ENCODE data around the gene PLEK.
"Not testable (repeated sequence)": the region's sequence is repeated elsewhere in the genome, so short reads cannot be mapped to it uniquely, and the experiment has no call there.

The PLEK gene

DNA sequence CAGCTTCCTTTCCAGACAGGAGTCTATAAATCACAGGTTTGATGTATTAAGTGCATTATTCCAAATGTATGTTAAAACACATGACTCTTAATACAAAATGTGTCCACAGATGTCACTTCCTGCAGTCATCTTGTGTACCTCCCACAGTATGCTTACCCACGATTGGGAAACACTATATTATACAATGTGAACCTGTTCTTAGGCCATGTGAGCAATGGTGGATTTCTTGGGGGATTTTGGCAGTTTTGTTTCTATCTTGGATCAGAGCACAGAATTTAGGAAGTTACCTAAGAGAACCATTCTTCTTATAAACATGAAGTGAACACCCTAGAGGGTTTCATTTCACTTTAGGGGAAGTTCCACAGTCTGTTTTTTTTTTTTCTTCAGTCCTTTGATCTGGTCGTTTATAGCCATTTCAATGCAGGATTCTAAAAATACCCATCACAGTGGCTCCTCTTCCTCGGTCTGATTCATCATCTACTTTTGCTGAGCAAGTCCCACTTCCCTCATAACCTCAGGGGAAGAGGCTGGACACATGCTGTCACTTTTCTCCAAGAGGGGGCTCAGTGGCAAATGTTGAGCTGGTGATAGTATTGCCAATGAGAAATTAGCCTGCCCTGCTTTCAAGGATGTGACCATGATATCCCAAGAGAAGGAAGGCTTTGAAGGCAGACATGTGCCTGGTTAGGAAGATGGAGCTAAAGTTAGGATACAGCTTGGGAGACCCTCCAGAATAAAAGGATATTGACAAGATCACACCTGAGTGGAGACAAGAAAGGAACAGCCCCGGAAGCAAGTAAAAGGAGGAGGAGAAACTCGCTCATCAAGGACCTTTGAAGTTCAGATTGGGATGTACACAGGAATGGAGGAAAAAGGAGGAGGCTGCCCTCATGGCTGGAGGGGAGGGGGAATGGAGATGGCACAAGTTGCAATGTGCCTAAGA, 22.6 kb downstream of the PLEK start:
- Histone ChIP-seq H3K4me1 (ENCODE audit: control insufficient read depth in 1 of 2, insufficient read depth in 2 of 2, low read length in 2 of 2) (no peaks in the 10 kb centered on the region), H3K9me3 (ENCODE audit: control insufficient read depth in 1 of 2, low read length in 2 of 2) (no peaks in the 10 kb centered on the region), H3K36me3 (ENCODE audit: control insufficient read depth in 1 of 2, insufficient read depth in 2 of 2, low read length in 2 of 2) (no peaks in the 10 kb centered on the region), H3K27me3 (ENCODE audit: low read depth, low read length) (no peaks in the 10 kb centered on the region), H3K27ac (ENCODE audit: low read length) (no peak overlapping the region), H3K4me3 (ENCODE audit: low read depth in 1 of 2, low read length in 2 of 2) (no peak overlapping the region)

GRCh38 chr2:68388358-68388757, 23.3 kb downstream of the PLEK start:
- Histone ChIP-seq H3K9me3 (ENCODE audit: control insufficient read depth in 1 of 2, low read length in 2 of 2) (no peaks in the 10 kb centered on the region), H3K27me3 (ENCODE audit: low read depth, low read length) (no peaks in the 10 kb centered on the region), H3K4me3 (ENCODE audit: low read depth in 1 of 2, low read length in 2 of 2) (no peak overlapping the region), H3K36me3 (ENCODE audit: control insufficient read depth in 1 of 2, insufficient read depth in 2 of 2, low read length in 2 of 2) (no peaks in the 10 kb centered on the region), H3K4me1 (ENCODE audit: control insufficient read depth in 1 of 2, insufficient read depth in 2 of 2, low read length in 2 of 2) (no peaks in the 10 kb centered on the region), H3K27ac (ENCODE audit: low read length) (no peak overlapping the region)

GRCh38 chr2:68388772-68389171, 23.7 kb downstream of the PLEK start:
- no peaks in the 10 kb centered on the region for H3K27me3 ChIP-seq (ENCODE audit: low read depth, low read length)
- no peak overlapping the region for H3K4me3 ChIP-seq (ENCODE audit: low read depth in 1 of 2, low read length in 2 of 2)
- no peaks in the 10 kb centered on the region for H3K4me1 ChIP-seq (ENCODE audit: control insufficient read depth in 1 of 2, insufficient read depth in 2 of 2, low read length in 2 of 2)
- no peaks in the 10 kb centered on the region for H3K9me3 ChIP-seq (ENCODE audit: control insufficient read depth in 1 of 2, low read length in 2 of 2)
- H3K27ac ChIP-seq (ENCODE audit: low read length): no peak overlapping the region
- H3K36me3 ChIP-seq (ENCODE audit: control insufficient read depth in 1 of 2, insufficient read depth in 2 of 2, low read length in 2 of 2): no peaks in the 10 kb centered on the region

DNA sequence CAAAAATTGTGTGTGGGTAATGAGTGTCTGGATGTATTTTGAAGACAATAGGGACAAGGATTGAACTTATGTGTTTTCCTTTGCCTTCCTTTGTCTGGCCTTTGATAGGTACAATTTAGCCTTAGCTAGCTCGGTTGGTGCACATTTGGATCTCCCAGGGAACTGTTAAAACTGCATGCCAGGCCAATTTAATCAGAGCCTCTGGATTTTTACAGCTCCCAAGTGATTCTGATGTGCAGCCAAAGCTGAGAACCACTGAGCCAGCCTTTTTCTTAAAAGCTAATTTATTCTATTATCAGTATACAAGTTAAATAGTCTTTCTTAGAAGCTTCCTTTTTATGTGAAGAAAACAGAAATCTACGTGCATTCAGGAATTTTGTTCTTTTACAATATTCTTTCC, 25.0 kb downstream of the PLEK start:
- Histone ChIP-seq H3K27ac (ENCODE audit: low read length) (no peak overlapping the region), H3K4me1 (ENCODE audit: control insufficient read depth in 1 of 2, insufficient read depth in 2 of 2, low read length in 2 of 2) (no peaks in the 10 kb centered on the region), H3K27me3 (ENCODE audit: low read depth, low read length) (no peaks in the 10 kb centered on the region)

GRCh38 chr2:68390586-68390985, 25.5 kb downstream of the PLEK start:
- H3K27ac ChIP-seq (ENCODE audit: low read length): no peak overlapping the region

More for the DNA sequence above, 25.0 kb downstream of the PLEK start:
- Histone ChIP-seq H3K36me3 (ENCODE audit: control insufficient read depth in 1 of 2, insufficient read depth in 2 of 2, low read length in 2 of 2) (no peaks in the 10 kb centered on the region), H3K9me3 (ENCODE audit: control insufficient read depth in 1 of 2, low read length in 2 of 2) (no peaks in the 10 kb centered on the region), H3K4me3 (ENCODE audit: low read depth in 1 of 2, low read length in 2 of 2) (no peak overlapping the region)

GRCh38 chr2:68391099-68391498, 26.0 kb downstream of the PLEK start:
- Histone ChIP-seq H3K27me3 (ENCODE audit: low read depth, low read length) (no peaks in the 10 kb centered on the region), H3K27ac (ENCODE audit: low read length) (no peak overlapping the region), H3K36me3 (ENCODE audit: control insufficient read depth in 1 of 2, insufficient read depth in 2 of 2, low read length in 2 of 2) (no peaks in the 10 kb centered on the region), H3K9me3 (ENCODE audit: control insufficient read depth in 1 of 2, low read length in 2 of 2) (no peaks in the 10 kb centered on the region), H3K4me3 (ENCODE audit: low read depth in 1 of 2, low read length in 2 of 2) (no peak overlapping the region), H3K4me1 (ENCODE audit: control insufficient read depth in 1 of 2, insufficient read depth in 2 of 2, low read length in 2 of 2) (no peaks in the 10 kb centered on the region)

More at GRCh38 chr2:68390586-68390985, 25.5 kb downstream of the PLEK start:
- H3K36me3 ChIP-seq (ENCODE audit: control insufficient read depth in 1 of 2, insufficient read depth in 2 of 2, low read length in 2 of 2): no peaks in the 10 kb centered on the region
- no peaks in the 10 kb centered on the region for H3K9me3 ChIP-seq (ENCODE audit: control insufficient read depth in 1 of 2, low read length in 2 of 2)
- no peaks in the 10 kb centered on the region for H3K4me1 ChIP-seq (ENCODE audit: control insufficient read depth in 1 of 2, insufficient read depth in 2 of 2, low read length in 2 of 2)
- H3K4me3 ChIP-seq (ENCODE audit: low read depth in 1 of 2, low read length in 2 of 2): no peak overlapping the region
- H3K27me3 ChIP-seq (ENCODE audit: low read depth, low read length): no peaks in the 10 kb centered on the region

DNA sequence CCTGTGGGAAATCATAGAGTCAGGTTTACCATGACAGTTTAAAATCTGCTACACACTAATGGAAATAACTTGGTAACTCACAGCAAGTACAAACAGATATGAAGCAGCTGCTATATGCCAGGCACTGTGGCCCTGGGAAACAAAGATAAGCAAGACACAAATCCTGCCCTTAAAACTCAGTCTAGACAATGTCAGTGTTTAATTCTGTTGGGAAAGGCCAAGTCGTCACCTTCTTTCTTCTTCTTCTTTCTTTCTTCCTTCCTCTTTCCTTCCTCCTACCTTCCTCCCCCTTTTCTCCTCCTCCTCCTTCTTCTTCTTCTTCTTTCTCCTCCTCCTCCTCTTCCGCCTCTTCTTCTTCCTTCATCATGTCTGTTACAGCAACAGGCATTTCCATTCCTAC, 26.8 kb downstream of the PLEK start:
- Histone ChIP-seq H3K27ac (ENCODE audit: low read length) (no peak overlapping the region), H3K4me3 (ENCODE audit: low read depth in 1 of 2, low read length in 2 of 2) (no peak overlapping the region), H3K36me3 (ENCODE audit: control insufficient read depth in 1 of 2, insufficient read depth in 2 of 2, low read length in 2 of 2) (no peaks in the 10 kb centered on the region), H3K4me1 (ENCODE audit: control insufficient read depth in 1 of 2, insufficient read depth in 2 of 2, low read length in 2 of 2) (no peaks in the 10 kb centered on the region), H3K9me3 (ENCODE audit: control insufficient read depth in 1 of 2, low read length in 2 of 2) (no peaks in the 10 kb centered on the region), H3K27me3 (ENCODE audit: low read depth, low read length) (no peaks in the 10 kb centered on the region)

DNA sequence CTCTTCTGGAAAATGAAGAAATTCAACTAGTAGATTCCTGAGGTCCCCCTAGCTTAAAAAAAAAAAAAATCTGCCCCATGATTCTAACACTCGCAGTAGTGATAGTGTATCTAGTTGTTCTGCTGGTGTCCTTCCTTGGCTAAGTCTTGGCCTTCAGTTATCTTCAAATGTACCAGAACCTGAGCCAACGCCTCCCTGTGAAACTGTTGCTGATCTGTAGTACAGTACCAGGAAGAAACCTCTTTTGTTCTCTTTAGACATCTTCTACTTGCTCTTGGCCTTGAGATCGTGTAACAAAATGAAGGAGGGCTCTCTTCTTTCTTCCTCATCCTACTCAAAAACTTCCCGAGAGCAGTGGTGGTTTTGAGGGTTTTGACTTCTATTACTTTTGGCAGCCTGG, 31.0 kb downstream of the PLEK start:
- H3K4me3 ChIP-seq (ENCODE audit: low read depth in 1 of 2, low read length in 2 of 2): no peak overlapping the region
- no peaks in the 10 kb centered on the region for H3K4me1 ChIP-seq (ENCODE audit: control insufficient read depth in 1 of 2, insufficient read depth in 2 of 2, low read length in 2 of 2)
- H3K9me3 ChIP-seq (ENCODE audit: control insufficient read depth in 1 of 2, low read length in 2 of 2): no peaks in the 10 kb centered on the region
- H3K27me3 ChIP-seq (ENCODE audit: low read depth, low read length): no peaks in the 10 kb centered on the region
- no peaks in the 10 kb centered on the region for H3K36me3 ChIP-seq (ENCODE audit: control insufficient read depth in 1 of 2, insufficient read depth in 2 of 2, low read length in 2 of 2)
- H3K27ac ChIP-seq (ENCODE audit: low read length): no peak overlapping the region

- not testable (repeated sequence) for H3K4me3 ChIP-seq (ENCODE audit: low read depth in 1 of 2, low read length in 2 of 2); H3K27me3 ChIP-seq (ENCODE audit: low read depth, low read length); H3K27ac ChIP-seq (ENCODE audit: low read length); H3K4me1 ChIP-seq (ENCODE audit: control insufficient read depth in 1 of 2, insufficient read depth in 2 of 2, low read length in 2 of 2); H3K9me3 ChIP-seq (ENCODE audit: control insufficient read depth in 1 of 2, low read length in 2 of 2); H3K36me3 ChIP-seq (ENCODE audit: control insufficient read depth in 1 of 2, insufficient read depth in 2 of 2, low read length in 2 of 2)
Measured at GRCh38 chr2:68397704-68398263, 32.7 kb downstream of the PLEK start.

GRCh38 chr2:68403199-68403644, 38.1 kb downstream of the PLEK start:
- Histone ChIP-seq H3K4me1 (ENCODE audit: control insufficient read depth in 1 of 2, insufficient read depth in 2 of 2, low read length in 2 of 2) (no peaks in the 10 kb centered on the region), H3K27ac (ENCODE audit: low read length) (no peak overlapping the region)

GRCh38 chr2:68404164-68404563, 39.1 kb downstream of the PLEK start:
- no peak overlapping the region for H3K27ac ChIP-seq (ENCODE audit: low read length)
- H3K36me3 ChIP-seq (ENCODE audit: control insufficient read depth in 1 of 2, insufficient read depth in 2 of 2, low read length in 2 of 2): no peaks in the 10 kb centered on the region
- H3K9me3 ChIP-seq (ENCODE audit: control insufficient read depth in 1 of 2, low read length in 2 of 2): no peaks in the 10 kb centered on the region
- peaks cover 9% of the 10 kb centered on the region for H3K27me3 ChIP-seq (ENCODE audit: low read depth, low read length)
- H3K4me1 ChIP-seq (ENCODE audit: control insufficient read depth in 1 of 2, insufficient read depth in 2 of 2, low read length in 2 of 2): no peaks in the 10 kb centered on the region
- H3K4me3 ChIP-seq (ENCODE audit: low read depth in 1 of 2, low read length in 2 of 2): no peak overlapping the region

More at GRCh38 chr2:68403199-68403644, 38.1 kb downstream of the PLEK start:
- no peaks in the 10 kb centered on the region for H3K36me3 ChIP-seq (ENCODE audit: control insufficient read depth in 1 of 2, insufficient read depth in 2 of 2, low read length in 2 of 2)
- H3K9me3 ChIP-seq (ENCODE audit: control insufficient read depth in 1 of 2, low read length in 2 of 2): no peaks in the 10 kb centered on the region
- peaks cover 9% of the 10 kb centered on the region for H3K27me3 ChIP-seq (ENCODE audit: low read depth, low read length)
- no peak overlapping the region for H3K4me3 ChIP-seq (ENCODE audit: low read depth in 1 of 2, low read length in 2 of 2)

Measured in muscle layer of duodenum (tissue), 2 donors.